Muscle layer of colon (tissue), 2 donors: Measurements from ENCODE around the gene ITGBL1.

Experiments used
- H3K27ac ChIP-seq: one replicate; pipeline ENCODE4 v1.7.0; 2013; ENCODE audit warnings: low read depth, mild to moderate bottlenecking, low read length, moderate library complexity
- H3K27me3 ChIP-seq, 2 donors: one replicate each; pipeline ENCODE4 v1.7.0; 2013; ENCODE audit warnings: low read length in 2 of 2, mild to moderate bottlenecking in 2 of 2; ENCODE audit not compliant: insufficient read depth in 2 of 2, control insufficient read depth in 1 of 2
- H3K36me3 ChIP-seq: one replicate; pipeline ENCODE4 v1.7.0; 2013; ENCODE audit warnings: mild to moderate bottlenecking, low read length; ENCODE audit not compliant: insufficient read depth
- H3K4me1 ChIP-seq: one replicate; pipeline ENCODE4 v1.7.0; 2013; ENCODE audit warnings: mild to moderate bottlenecking, low read length; ENCODE audit not compliant: insufficient read depth
- H3K4me3 ChIP-seq, 2 donors: one replicate each; pipeline ENCODE4 v1.7.0; 2013; ENCODE audit warnings: low read length in 2 of 2, low read depth in 1 of 2, mild to moderate bottlenecking in 1 of 2, moderate library complexity in 1 of 2
- H3K9ac ChIP-seq: one replicate; pipeline ENCODE4 v1.7.0; 2013; ENCODE audit warnings: low read length
- H3K9me3 ChIP-seq: one replicate; pipeline ENCODE4 v1.7.0; 2013; ENCODE audit warnings: mild to moderate bottlenecking, low read length
- donor health status: abdominal sarcoma.
- donor health status: Adenocarcinoma of cecum.

ITGBL1 gene

DNA sequence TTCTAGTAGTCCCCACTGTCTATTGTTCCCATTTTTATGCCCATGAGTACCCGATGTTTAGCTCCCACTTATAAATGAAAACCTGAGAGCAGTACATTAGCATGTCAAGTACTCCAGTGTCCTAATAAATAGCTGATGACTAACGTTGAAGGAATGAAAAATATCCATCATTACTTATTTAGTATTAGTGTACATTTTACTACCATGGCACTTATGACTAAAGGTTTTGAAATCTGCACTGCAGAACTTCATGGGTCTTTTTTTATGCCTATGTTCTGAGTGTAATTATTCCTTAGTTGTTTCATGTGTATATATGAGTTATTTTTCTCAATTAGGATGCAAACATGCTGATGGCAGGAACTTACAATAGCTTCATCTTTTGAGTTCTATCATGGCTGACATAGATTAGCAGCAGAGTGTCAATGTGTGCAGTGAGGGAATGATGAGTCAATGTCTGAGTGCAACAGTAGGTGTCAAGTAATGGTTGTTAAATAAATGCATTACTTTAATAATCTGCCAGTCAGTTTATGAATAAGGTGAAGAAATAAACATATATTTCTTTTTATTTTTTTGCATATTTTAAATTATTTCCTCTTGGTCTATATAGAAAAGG lies 188.4 kb downstream of the ITGBL1 start:
- H3K4me1 ChIP-seq: no peaks in the 10 kb centered on the region
- H3K27ac ChIP-seq: no peak overlapping the region
- no peaks in the 10 kb centered on the region for H3K9me3 ChIP-seq
- no peak overlapping the region for H3K4me3 ChIP-seq
- no peak overlapping the region for H3K9ac ChIP-seq
- no peaks in the 10 kb centered on the region for H3K27me3 ChIP-seq
- no peaks in the 10 kb centered on the region for H3K36me3 ChIP-seq

GRCh38 chr13:101645871-101646270 lies 193.4 kb downstream of the ITGBL1 start:
- Histone ChIP-seq H3K4me1 (no peaks in the 10 kb centered on the region), H3K9me3 (no peaks in the 10 kb centered on the region), H3K4me3 (no peak overlapping the region), H3K9ac (no peak overlapping the region), H3K27ac (no peak overlapping the region), H3K27me3 (no peaks in the 10 kb centered on the region), H3K36me3 (no peaks in the 10 kb centered on the region)

GRCh38 chr13:101647760-101648159 lies 195.3 kb downstream of the ITGBL1 start:
- Histone ChIP-seq H3K27ac (no peak overlapping the region), H3K4me3 (no peak overlapping the region), H3K9me3 (no peaks in the 10 kb centered on the region), H3K36me3 (no peaks in the 10 kb centered on the region), H3K9ac (no peak overlapping the region), H3K4me1 (no peaks in the 10 kb centered on the region), H3K27me3 (no peaks in the 10 kb centered on the region)

DNA sequence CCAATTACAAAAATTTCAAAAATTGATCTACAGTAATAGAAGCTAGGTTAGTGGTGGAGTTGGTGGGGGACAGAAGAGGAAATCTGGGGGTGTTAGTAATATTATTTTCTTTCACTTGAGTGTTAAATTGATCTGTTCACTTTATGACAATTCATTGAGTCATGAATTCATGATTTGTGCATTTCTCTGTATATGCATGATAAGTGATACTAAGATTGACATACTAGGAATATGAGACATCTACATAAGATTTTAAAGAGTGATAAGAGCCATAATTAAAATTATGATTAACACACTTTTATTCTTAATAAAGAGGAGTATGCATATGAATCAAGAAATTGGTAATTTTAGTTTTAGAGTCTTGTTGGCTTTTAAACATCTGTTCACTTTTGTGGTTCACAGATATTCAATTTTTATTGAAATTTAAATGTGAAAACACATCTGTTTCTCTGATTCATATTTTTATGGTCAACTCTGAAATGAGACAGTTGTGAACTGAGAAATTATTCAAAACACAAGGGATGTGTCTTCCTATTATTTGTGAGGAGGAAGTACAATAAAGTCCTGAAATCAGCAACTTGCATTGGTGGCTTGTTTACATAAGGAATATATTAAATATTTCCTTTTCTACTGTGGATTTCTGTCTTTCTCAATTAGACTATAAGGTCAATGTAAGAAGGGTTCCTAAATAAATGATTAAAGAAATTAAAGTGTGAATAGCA lies 196.5 kb downstream of the ITGBL1 start:
- Histone ChIP-seq H3K9me3 (no peaks in the 10 kb centered on the region), H3K4me1 (no peaks in the 10 kb centered on the region), H3K4me3 (no peak overlapping the region), H3K36me3 (no peaks in the 10 kb centered on the region), H3K27ac (no peak overlapping the region), H3K27me3 (no peaks in the 10 kb centered on the region), H3K9ac (no peak overlapping the region)

DNA sequence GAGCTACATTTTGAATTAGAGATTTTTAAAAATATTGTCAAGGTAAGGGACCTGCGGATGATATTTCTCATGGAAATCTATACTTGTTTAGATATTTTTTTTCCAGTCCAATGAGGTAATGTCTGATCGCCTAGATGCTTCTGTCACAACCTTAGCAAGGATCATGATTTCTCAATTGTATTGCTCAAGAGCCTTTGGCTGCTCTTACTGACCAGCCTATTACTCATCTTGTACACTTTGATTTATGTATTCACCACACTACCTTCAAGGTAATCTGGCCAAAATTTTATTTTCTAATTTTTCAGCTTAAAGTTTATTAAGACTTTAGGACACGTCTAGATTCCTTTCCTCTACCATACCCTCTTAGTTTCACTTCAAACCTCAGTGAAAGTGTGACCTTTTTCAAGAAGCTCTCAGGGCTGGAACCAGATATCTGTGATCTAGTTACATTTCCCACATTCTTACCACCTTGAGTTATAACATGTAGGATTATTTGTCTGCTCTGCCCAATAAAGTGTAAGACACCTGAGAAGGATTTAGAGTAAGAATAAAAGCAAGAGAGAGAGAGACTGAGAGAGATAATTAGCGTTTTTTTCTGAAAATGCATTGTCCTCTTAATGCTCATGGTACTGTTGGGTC lies 197.1 kb downstream of the ITGBL1 start:
- H3K36me3 ChIP-seq: no peaks in the 10 kb centered on the region
- no peak overlapping the region for H3K27ac ChIP-seq
- no peak overlapping the region for H3K4me3 ChIP-seq
- no peak overlapping the region for H3K9ac ChIP-seq
- no peaks in the 10 kb centered on the region for H3K27me3 ChIP-seq
- H3K4me1 ChIP-seq: no peaks in the 10 kb centered on the region
- no peaks in the 10 kb centered on the region for H3K9me3 ChIP-seq

DNA sequence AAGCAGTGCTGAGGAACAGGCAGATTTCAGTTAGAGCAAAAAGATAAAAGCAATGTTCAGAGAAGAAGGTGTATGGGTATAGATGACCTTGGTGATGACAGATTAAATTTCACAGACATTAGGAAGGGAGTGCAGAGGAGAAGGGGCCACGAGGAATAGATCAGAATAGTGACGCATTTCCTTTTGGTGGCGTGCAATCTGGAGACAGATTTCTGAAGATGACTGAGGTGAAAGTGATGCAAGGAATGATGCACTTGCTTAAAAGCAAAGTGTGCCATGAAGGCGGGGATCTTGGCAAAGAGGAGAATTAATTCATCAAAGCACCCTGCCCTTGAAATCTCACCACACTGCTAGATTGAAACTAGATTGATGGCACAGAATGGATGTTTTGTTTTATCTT lies 202.4 kb downstream of the ITGBL1 start:
- no peaks in the 10 kb centered on the region for H3K27me3 ChIP-seq
- H3K4me3 ChIP-seq: no peak overlapping the region
- H3K27ac ChIP-seq: no peak overlapping the region
- no peaks in the 10 kb centered on the region for H3K36me3 ChIP-seq
- H3K9me3 ChIP-seq: no peaks in the 10 kb centered on the region
- no peak overlapping the region for H3K9ac ChIP-seq
- no peaks in the 10 kb centered on the region for H3K4me1 ChIP-seq

DNA sequence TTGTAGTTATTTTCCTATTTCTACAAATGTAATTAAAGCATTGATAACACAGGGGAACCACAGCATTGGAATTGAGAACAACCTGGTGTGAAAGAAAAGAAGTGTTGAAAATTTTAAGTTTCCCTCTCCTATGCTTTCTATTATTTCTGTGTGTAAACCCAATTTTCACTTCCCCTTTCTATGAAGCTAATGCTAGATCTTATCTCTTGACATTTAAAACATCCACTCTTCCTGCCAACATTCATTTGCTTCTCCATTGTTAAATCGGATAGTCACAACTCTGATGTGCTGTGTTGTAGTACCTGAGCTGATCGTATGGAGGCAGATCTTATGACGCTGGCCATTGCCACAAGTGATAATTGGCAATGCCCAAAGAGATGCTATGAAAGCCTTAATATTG lies 203.0 kb downstream of the ITGBL1 start:
- Histone ChIP-seq H3K4me3 (no peak overlapping the region), H3K27ac (no peak overlapping the region), H3K36me3 (no peaks in the 10 kb centered on the region), H3K9me3 (no peaks in the 10 kb centered on the region), H3K27me3 (no peaks in the 10 kb centered on the region), H3K4me1 (no peaks in the 10 kb centered on the region), H3K9ac (no peak overlapping the region)

GRCh38 chr13:101660711-101661110 lies 208.2 kb downstream of the ITGBL1 start:
- H3K36me3 ChIP-seq: no peaks in the 10 kb centered on the region
- H3K27me3 ChIP-seq: no peaks in the 10 kb centered on the region
- H3K4me1 ChIP-seq: no peaks in the 10 kb centered on the region
- H3K9ac ChIP-seq: no peak overlapping the region
- H3K27ac ChIP-seq: no peak overlapping the region
- no peaks in the 10 kb centered on the region for H3K9me3 ChIP-seq
- H3K4me3 ChIP-seq: no peak overlapping the region

DNA sequence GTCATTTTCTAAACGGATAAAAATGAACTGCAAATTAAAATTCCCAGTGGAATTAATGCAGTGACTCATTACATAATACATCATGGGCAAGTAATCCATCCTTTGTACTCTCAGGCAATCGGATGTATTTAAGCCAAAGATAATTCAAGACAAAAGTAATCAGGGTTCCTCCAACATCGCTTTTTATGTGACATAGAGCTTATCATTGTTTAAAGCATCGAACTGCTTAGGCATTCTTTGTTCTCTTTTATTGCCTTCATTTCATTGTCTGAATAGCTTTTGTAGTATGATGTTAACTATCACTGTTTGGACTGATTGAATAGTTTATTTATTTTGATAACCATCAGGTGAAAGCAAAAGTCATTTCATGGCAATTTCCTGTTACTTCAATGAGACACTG lies 209.4 kb downstream of the ITGBL1 start:
- no peak overlapping the region for H3K4me3 ChIP-seq
- no peak overlapping the region for H3K27ac ChIP-seq
- no peaks in the 10 kb centered on the region for H3K9me3 ChIP-seq
- no peaks in the 10 kb centered on the region for H3K4me1 ChIP-seq
- H3K36me3 ChIP-seq: no peaks in the 10 kb centered on the region
- no peak overlapping the region for H3K9ac ChIP-seq
- H3K27me3 ChIP-seq: no peaks in the 10 kb centered on the region

DNA sequence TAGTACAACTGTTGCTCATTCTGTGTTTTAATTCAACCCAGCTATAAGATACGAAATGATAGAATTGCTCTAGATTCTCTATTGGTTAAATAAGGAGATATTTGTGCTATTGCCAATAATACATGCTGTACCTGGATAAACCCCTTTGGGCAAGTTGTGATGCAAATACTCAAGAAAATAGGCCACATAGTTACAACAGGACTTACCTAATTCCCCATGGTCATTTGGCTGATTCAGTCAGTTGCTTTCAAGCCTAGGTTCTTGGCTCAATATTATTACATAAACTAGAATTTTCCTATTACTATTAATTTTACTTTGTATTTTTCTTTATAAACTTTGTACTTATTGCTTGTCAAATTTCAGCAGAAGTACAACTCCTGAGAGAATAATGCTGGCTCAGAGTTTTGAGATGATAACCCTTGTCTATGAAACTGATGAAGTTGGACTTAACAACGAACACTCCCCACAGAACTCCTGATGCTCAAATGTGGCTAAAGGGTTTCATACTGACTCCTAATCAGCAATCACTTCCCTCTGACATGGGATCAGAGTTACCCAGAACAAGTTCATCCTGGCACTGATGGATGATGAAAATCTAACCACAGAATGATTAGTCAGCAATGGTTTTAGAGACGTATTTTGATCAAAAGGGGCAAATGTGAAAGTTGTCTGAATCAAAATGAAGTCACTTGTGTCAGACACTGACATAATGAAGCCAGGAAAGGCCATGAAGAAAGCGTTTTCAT lies 221.1 kb downstream of the ITGBL1 start:
- no peaks in the 10 kb centered on the region for H3K27me3 ChIP-seq
- H3K36me3 ChIP-seq: no peaks in the 10 kb centered on the region
- no peak overlapping the region for H3K27ac ChIP-seq
- no peaks in the 10 kb centered on the region for H3K9me3 ChIP-seq
- H3K9ac ChIP-seq: no peak overlapping the region
- no peak overlapping the region for H3K4me3 ChIP-seq
- no peaks in the 10 kb centered on the region for H3K4me1 ChIP-seq

DNA sequence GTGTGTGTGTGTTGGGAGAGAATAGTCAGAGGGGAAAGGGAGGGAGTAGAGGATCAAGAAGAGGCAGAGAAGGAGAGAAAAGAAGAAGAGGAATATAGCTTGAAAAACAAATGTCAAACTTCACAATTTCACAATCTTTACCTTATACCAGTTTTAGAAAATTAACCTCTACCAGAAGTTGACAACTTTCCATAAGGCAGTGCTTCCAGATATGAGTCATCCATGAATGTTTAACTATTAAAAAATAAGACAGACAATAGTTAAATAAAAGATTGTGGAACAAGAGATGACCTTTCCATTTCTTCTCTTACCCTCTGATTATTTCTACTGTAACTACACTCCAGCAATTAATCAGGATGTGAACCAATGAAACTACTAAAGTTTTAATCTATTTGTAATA lies 229.4 kb downstream of the ITGBL1 start:
- no peaks in the 10 kb centered on the region for H3K9me3 ChIP-seq
- no peaks in the 10 kb centered on the region for H3K4me1 ChIP-seq
- no peak overlapping the region for H3K9ac ChIP-seq
- H3K27ac ChIP-seq: no peak overlapping the region
- H3K27me3 ChIP-seq: no peaks in the 10 kb centered on the region
- H3K4me3 ChIP-seq: no peak overlapping the region
- H3K36me3 ChIP-seq: no peaks in the 10 kb centered on the region
